Measurements from ENCODE around the gene RRAGD.

The RRAGD gene

GRCh38 chr6:89385846-89386245, 26.2 kb downstream of the RRAGD start:
- DNase-seq = no peak
- in situ Hi-C loops (cut with HindIII; ENCODE audit: low pct_ligation_motif_present, low pct_unique_long_range_greater_than_20kb, low sequenced_read_pairs) = no loop called here

DNA sequence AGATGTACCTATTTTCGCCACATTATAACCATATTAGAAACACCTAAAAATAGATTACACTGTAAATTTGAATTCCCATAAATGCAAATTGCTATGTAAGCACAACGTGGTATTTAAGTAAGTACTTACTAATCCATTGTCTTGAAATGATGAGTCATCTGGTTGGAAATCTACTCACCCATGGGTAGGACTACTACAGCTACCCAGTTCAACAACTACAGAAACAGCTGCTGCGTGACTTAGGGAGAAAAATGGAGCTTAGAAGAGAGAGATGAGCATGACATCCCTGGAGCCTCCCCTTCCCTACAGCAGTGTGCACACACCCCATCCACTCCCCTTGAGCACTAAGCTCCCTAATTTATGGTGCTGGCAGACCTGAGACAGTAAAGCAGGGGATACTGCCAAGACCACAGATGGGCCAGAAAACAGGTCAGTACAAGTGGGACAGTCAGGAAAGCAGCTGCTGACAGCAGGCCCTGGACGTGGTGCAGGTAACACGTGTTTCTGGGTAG, 26.9 kb downstream of the RRAGD start:
- in situ Hi-C loops (cut with HindIII; ENCODE audit: low pct_ligation_motif_present, low pct_unique_long_range_greater_than_20kb, low sequenced_read_pairs) = no loop called here
- DNase-seq = peak; percentile 7

- no peak for DNase-seq
- in situ Hi-C loops (cut with HindIII; ENCODE audit: low pct_ligation_motif_present, low pct_unique_long_range_greater_than_20kb, low sequenced_read_pairs) = no loop called here
These were observed 31.0 kb downstream of the RRAGD start for GRCh38 chr6:89381031-89381430.

DNA sequence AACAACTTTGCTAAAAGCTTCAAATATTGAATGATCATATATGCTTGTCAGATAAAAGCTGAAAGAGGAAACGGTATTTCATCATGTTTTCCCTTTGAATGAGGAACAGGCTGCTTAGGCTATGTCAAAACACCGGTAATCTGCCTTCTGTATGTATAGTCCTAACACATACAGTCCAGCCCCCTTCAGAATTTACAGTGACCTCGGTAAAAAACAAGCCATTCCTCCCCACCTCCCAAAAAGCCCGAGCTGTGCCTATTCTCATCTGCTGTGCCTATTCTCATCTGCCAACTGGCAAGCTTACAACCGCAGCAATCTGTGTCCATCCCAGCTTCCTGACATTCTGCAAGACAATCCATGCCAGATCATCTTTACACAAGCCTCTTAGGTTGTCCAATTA, 32.8 kb downstream of the RRAGD start:
- in situ Hi-C loops (cut with HindIII; ENCODE audit: low pct_ligation_motif_present, low pct_unique_long_range_greater_than_20kb, low sequenced_read_pairs) = no loop called here
- DNase-seq = no peak

- in situ Hi-C loops (cut with HindIII; ENCODE audit: low pct_ligation_motif_present, low pct_unique_long_range_greater_than_20kb, low sequenced_read_pairs) = no loop called here
These were observed 33.4 kb downstream of the RRAGD start for GRCh38 chr6:89378628-89379027.

DNA sequence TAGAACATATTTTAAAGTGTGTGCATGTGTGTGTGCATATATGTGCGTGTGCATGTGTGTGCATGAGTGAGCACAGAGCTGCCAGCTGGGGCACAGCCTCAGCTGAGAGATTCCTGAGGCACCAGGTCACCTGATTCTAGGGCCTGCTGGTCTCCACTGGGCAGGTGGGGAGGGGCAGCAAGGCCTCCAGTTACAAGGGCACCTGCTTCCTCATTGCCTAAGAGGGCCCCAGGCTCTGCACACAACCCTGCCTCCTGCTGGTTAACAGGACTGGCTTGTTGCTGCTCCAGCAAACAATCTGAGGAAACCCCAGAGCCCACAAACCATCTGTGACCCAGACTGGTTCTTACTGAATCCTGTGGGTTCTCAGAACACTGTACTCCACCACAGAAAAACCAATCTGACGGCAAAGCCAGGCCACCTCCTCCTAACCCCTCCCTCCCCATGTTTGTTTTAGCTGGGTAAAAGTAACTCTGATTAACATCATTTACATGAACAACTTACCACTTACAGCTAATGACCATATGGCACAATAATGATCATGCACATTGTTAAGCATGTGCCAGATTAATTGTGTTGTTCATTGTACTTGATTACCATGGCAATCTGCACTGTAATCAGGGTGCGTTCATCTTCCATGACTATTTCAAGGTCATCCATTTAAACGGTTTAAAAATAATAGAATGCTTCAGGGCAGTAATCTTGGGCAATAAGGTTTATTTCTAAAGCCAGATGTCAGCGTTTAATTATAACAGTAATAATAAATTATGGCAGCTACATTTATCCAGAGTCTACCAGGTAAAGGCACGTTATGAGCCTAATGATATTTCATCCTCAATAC, 36.4 kb downstream of the RRAGD start:
- in situ Hi-C loops (cut with HindIII; ENCODE audit: low pct_ligation_motif_present, low pct_unique_long_range_greater_than_20kb, low sequenced_read_pairs) = no loop called here
- DNase-seq = peak; percentile 58

More at GRCh38 chr6:89378628-89379027, 33.4 kb downstream of the RRAGD start:
- DNase-seq = no peak

DNA sequence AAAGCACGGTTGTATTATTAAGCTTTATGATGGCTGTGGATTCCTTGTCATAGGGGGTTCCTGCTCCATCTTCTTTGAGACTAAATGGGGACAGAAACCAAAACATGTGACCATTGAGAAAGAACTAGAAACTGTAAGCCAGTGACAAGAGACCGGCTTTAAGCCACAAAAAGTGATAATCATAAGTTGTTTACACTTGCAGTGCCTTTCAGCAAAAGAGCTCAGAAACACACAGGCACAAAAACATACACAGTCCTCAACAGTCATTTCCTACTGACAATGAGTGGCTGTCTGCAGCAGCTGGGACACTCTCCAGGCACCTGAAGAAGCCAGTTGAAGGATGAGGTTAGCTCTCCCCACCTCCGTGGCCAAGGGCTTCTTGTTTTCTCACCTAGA, 39.6 kb downstream of the RRAGD start:
- in situ Hi-C loops (cut with HindIII; ENCODE audit: low pct_ligation_motif_present, low pct_unique_long_range_greater_than_20kb, low sequenced_read_pairs) = no loop called here
- DNase-seq = no peak

DNA sequence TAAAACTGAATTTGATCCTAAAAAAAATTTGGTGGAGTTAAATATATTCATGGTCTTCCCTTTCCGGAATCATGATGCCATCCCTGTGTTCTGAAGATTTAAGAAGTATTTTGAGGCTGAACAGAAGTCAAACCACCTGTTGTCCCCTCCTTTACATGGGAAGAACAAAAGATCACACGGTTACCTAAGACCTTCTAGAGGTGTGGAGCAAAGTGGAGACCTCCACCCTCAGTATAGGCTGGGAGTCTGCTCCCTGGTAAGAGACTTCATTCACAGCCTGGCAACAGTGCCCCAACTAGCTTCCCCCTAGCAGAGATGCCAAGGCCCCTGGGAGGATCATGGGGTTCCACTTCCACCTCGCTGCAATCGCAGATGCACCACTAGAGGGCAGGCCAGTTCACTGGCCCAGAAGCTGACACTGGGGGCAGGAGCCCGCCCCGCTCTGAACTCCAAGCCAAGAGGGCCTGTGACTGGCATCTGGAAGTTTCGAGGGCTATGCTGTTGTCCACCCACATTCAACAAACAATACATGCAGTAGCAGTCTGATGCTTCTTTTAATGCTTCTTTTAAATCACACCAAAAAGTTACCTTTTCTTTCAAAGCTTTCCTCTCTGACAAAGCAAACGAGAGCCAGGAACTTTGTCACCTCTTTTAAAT, 40.1 kb downstream of the RRAGD start:
- in situ Hi-C loops (cut with HindIII; ENCODE audit: low pct_ligation_motif_present, low pct_unique_long_range_greater_than_20kb, low sequenced_read_pairs) = no loop called here

DNA sequence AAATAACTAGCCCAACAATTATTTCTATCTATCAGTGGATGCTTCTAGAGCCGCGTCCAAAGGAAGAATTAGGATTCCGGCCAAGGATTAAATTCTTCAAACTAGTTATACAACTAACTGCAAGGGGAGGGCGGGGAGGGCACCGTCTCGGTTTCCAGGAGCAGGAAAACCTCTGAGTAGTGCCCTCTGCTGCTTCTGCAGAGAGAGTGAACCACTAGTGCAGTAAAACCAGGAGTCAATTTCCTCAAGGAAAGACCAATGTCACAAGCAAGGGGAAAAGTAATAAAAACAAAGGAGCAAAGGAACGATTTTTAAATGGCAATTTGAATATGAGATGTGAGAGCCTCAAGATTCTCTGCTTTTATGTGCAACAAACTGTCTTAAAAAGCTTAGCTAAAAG, 43.1 kb downstream of the RRAGD start:
- in situ Hi-C loops (cut with HindIII; ENCODE audit: low pct_ligation_motif_present, low pct_unique_long_range_greater_than_20kb, low sequenced_read_pairs) = no loop called here
- peak; percentile 34 for DNase-seq

More for the DNA sequence above, 40.1 kb downstream of the RRAGD start:
- DNase-seq = peak; percentile 67

- in situ Hi-C loops (cut with HindIII; ENCODE audit: low pct_ligation_motif_present, low pct_unique_long_range_greater_than_20kb, low sequenced_read_pairs) = no loop called here
These were observed 44.0 kb downstream of the RRAGD start for GRCh38 chr6:89368107-89368506.

DNA sequence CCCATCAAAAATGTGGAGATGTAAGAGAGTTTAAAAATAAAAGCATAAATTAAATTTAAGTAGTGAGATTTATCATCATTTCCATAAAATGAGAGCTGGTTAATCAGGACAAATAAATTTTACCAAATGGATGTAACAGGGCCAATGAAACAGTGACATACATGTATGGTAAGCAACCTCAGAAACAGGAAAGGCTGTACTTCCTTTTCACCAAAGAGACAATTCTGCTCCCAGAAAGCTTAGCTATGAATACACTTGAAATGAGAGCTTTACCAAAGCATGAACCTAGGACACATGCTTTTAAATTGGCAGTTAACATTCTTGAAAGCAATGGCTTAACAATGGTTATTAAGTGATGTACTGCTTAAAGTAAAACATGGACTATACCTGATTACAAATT, 47.5 kb downstream of the RRAGD start:
- in situ Hi-C loops (cut with HindIII; ENCODE audit: low pct_ligation_motif_present, low pct_unique_long_range_greater_than_20kb, low sequenced_read_pairs) = no loop called here
- no peak for DNase-seq

More at GRCh38 chr6:89368107-89368506, 44.0 kb downstream of the RRAGD start:
- peak; percentile 51 for DNase-seq

- in situ Hi-C loops (cut with HindIII; ENCODE audit: low pct_ligation_motif_present, low pct_unique_long_range_greater_than_20kb, low sequenced_read_pairs) = no loop called here
- no peak for DNase-seq
These were observed 50.9 kb downstream of the RRAGD start for GRCh38 chr6:89361171-89361570.

DNA sequence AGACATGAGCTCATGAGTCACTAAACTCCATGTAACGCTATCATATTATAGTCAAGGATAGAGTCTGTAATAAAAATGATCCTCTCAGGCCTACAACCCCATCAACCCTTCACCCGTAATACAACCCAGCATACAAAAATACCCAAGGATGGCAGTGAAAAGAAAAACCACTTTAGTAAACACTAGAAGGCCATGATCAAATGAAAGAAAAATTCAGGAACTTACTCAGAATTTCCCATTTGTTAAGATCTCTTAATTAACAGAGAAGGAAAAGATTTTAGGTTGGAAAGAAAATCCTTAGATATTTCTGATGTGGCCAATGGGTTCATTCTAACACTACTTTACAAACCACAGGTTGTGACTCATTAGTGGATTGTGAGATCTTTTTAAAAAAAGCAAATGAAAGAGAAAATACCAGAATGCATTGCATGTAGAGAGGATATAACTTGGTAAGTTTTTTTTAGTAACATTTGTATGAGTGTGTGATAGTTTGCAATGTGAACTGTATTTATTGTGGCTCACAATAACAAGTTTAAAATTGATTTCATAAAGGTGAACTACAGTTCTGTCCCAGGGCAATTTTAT, 51.6 kb downstream of the RRAGD start:
- DNase-seq = no peak
- in situ Hi-C loops (cut with HindIII; ENCODE audit: low pct_ligation_motif_present, low pct_unique_long_range_greater_than_20kb, low sequenced_read_pairs) = no loop called here

DNA sequence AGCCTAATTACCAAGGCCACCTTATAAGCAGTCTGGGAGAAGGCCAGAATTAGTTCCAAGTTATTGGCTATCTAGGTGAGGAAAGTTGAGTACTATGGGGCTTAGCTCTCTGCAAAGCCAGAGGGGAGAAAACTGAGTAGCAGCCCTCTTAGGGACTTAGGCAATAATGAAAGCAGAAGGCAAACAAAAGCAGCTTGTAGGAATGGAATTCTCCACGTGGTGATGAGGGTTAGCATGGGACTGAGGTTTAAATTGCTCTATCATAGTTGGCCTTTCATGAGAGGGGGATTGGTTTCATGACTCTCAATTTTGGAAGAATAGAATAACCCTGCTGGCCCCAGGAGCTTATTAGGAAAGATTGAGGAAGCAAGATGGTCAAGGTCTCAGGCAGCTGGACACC, 52.5 kb downstream of the RRAGD start:
- DNase-seq = no peak
- in situ Hi-C loops (cut with HindIII; ENCODE audit: low pct_ligation_motif_present, low pct_unique_long_range_greater_than_20kb, low sequenced_read_pairs) = no loop called here

- no peak for DNase-seq
- in situ Hi-C loops (cut with HindIII; ENCODE audit: low pct_ligation_motif_present, low pct_unique_long_range_greater_than_20kb, low sequenced_read_pairs) = no loop called here
These were observed 54.7 kb downstream of the RRAGD start for GRCh38 chr6:89357390-89357789.

GRCh38 chr6:89356642-89357170, 55.4 kb downstream of the RRAGD start:
- in situ Hi-C loops (cut with HindIII; ENCODE audit: low pct_ligation_motif_present, low pct_unique_long_range_greater_than_20kb, low sequenced_read_pairs) = no loop called here
- no peak for DNase-seq

DNA sequence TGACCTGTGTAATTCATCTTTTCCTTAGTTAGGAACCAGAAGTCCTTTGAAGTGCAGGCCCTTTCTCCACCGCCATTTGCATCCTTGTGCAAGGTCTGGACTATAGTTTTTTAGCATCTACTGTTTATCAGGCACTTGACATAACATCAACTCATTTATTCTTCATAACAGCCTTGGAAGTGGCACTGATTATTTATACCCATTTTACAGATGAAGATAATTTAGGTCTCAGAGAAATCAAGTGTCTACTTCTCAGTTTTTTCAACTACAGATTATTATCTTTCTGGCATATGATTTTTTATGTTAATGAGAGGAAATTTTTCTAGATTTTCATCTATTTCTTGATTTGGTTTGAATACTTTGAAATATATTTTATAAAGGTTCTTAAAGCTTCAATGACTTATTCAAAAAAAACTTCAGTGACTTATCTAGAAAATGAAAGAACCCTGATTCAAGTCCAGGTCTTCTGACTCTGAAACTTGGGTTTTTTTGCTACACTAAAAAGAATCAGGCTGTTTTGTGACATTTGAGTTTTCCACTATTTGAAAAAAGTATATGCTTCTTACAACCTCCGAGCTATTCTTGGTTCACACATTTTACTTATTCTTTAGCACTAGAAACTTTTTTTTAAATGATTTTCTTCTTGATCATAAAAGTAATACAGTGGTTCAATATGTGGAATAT, 56.4 kb downstream of the RRAGD start:
- in situ Hi-C loops (cut with HindIII; ENCODE audit: low pct_ligation_motif_present, low pct_unique_long_range_greater_than_20kb, low sequenced_read_pairs) = no loop called here

DNA sequence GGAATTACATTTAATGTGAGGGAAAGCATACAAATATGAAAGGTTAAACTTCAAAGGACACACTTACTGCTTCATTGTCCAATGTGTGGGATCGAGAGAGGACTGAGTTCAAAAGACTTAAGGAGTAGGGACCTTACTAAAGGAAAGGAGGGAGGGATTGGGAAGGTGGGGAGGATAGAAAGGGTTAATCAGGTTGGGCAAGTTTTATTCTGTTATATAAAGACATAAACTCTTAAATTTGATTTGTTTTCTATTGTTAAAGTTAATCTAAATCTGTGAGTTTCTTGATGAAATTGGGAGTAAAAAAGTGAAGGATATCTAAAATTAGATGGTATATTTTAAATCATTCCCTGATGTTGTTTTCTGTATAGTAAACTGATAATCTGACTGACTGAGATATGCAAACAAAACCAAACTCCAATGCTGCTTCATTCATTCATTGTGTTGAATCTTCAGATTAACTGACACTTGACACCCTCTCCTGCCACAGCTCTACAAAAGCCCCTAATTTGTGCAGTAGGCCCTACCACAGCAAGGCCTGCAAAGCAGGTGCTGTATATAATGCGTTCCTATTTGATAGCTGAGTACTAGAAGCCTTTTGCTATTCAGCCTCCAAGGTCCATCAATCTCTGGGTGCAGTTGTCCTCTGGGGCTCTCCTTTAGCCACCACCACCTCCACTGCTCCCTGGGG, 58.2 kb downstream of the RRAGD start:
- no peak for DNase-seq
- in situ Hi-C loops (cut with HindIII; ENCODE audit: low pct_ligation_motif_present, low pct_unique_long_range_greater_than_20kb, low sequenced_read_pairs) = no loop called here

More for the DNA sequence above, 56.4 kb downstream of the RRAGD start:
- no peak for DNase-seq
